SH-SY5Y (cell line): ENCODE results near the gene RAP1GAP.

Experiments used
- GATA2 ChIP-seq: IDR thresholded peaks from 2 replicates; pipeline ENCODE4 v1.6.1; 2011; ENCODE audit warnings: mild to moderate bottlenecking, low read depth, low read length
- GATA3 ChIP-seq: IDR thresholded peaks from 2 replicates; pipeline ENCODE4 v1.6.1; 2011; ENCODE audit warnings: low read depth, mild to moderate bottlenecking, low read length, moderate library complexity

DNA sequence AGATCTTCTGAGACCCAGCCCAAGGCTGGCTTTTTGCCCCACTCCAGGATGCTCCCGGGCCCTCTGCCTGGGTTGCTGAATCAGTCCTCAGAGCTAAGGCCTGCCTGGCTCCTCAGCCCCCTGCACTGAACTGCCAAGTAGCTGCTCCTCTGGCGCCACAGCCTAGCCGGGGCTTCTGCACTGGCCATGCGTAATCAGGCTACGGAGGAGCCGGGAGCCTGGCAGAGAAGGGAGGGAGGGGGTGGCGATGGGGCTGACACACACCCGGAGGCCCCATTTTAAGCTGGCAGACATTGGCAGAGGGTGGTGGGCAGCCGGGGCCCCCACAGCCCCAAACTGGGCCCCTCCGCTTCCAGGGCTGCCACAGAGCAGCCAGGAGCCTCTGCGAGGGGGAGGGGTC is 121.3 kb downstream of the RAP1GAP start:
- TF ChIP-seq GATA2 (no peak), GATA3 (no peak)
